SK-N-SH (cell line): ENCODE measurements around the gene VPS50. TPM values are rescaled to one million over a fixed set of nuclear protein-coding genes. Genes with fewer than 3 reads are reported as not detected.

Experiments used
- CTCF ChIA-PET: fragments of 300-600, 350-600 bp; formaldehyde crosslinking; extraction: SDS; loops from one replicate; lab custom pipeline; 2021; lab: Yijun Ruan, JAX
- POLR2A ChIA-PET: fragments of 350-600 bp; sonication (Branson Sonifier 250); formaldehyde crosslinking; extraction: SDS; loops from one replicate; lab custom pipeline; 2020; ENCODE audit warnings: antibody characterized with exemption, inconsistent platforms; lab: Yijun Ruan, JAX
- DNase-seq: peaks from one replicate; pipeline ENCODE4 v3.0.0; 2012
- H2AFZ ChIP-seq: fragments of 200-600 bp; sonication (generic); 2 replicates; pipeline ENCODE4 v1.8.1; 2016; ENCODE audit warnings: antibody characterized with exemption, mild to moderate bottlenecking, low read depth
- H3F3A ChIP-seq: fragments of 200-600 bp; sonication (generic); replicated peaks from 2 replicates; pipeline ENCODE3; 2016; ENCODE audit warnings: antibody characterized with exemption, mild to moderate bottlenecking; ENCODE audit not compliant: insufficient read depth
- H3K27ac ChIP-seq, 2 experiments: fragments of 200-500 bp in 1 of 2; fragments of 200-600 bp in 1 of 2; sonication (Bioruptor generic) in 1 of 2; sonication (generic), shearing (Covaris generic) in 1 of 2; 2 replicates each; pipeline versions ENCODE4 v1.5.1 to v1.6.1; 2014 to 2016; ENCODE audit warnings: low read depth in 2 of 2, inconsistent platforms in 1 of 2, low read length in 1 of 2, mild to moderate bottlenecking in 1 of 2, mixed read lengths in 1 of 2
- H3K27me3 ChIP-seq: fragments of 200-600 bp; sonication (generic), shearing (Covaris generic); 2 replicates; pipeline ENCODE4 v1.6.1; 2016; ENCODE audit warnings: mixed run types; ENCODE audit not compliant: insufficient read depth
- H3K36me3 ChIP-seq, 2 experiments: fragments of 200-500 bp in 1 of 2; fragments of 200-600 bp in 1 of 2; sonication (Bioruptor generic) in 1 of 2; sonication (generic) in 1 of 2; replicated peaks in 1 of 2; 2 replicates each; pipeline versions ENCODE3 to v1.5.1; 2014 to 2016; ENCODE audit warnings: low read length in 1 of 2, mild to moderate bottlenecking in 1 of 2; ENCODE audit not compliant: insufficient read depth in 2 of 2, control insufficient read depth in 1 of 2
- H3K4me1 ChIP-seq, 2 experiments: fragments of 200-500 bp in 1 of 2; fragments of 200-600 bp in 1 of 2; sonication (Bioruptor generic) in 1 of 2; sonication (generic), shearing (Covaris generic) in 1 of 2; 2 replicates each; pipeline versions ENCODE4 v1.5.1 to v1.6.1; 2014 to 2016; ENCODE audit warnings: low read depth in 1 of 2, low read length in 1 of 2, mixed run types in 1 of 2; ENCODE audit not compliant: insufficient read depth in 2 of 2, control insufficient read depth in 1 of 2
- H3K4me2 ChIP-seq: fragments of 200-600 bp; sonication (generic), shearing (Covaris generic); 2 replicates; pipeline ENCODE4 v1.6.1; 2017; ENCODE audit warnings: mixed run types
- H3K4me3 ChIP-seq, 2 experiments: fragments of 200-500 bp in 1 of 2; fragments of 200-600 bp in 1 of 2; sonication (Bioruptor generic) in 1 of 2; sonication (generic), shearing (Covaris generic) in 1 of 2; 2 replicates each; pipeline versions ENCODE4 v1.5.1 to v1.8.1; 2014 to 2016; ENCODE audit warnings: low read depth in 2 of 2, inconsistent platforms in 1 of 2, low read length in 1 of 2, mild to moderate bottlenecking in 1 of 2, mixed read lengths in 1 of 2, moderate library complexity in 1 of 2
- H3K79me2 ChIP-seq: fragments of 200-600 bp; sonication (generic); 2 replicates; pipeline ENCODE4 v1.8.1; 2017; ENCODE audit warnings: mild to moderate bottlenecking; ENCODE audit not compliant: insufficient read depth
- H3K9ac ChIP-seq: fragments of 200-600 bp; sonication (generic); 2 replicates; pipeline ENCODE4 v1.6.1; 2017; ENCODE audit warnings: mixed run types
- H3K9me2 ChIP-seq: fragments of 200-600 bp; sonication (generic); 2 replicates; pipeline ENCODE4 v1.6.1; 2017; ENCODE audit warnings: mixed run types
- H3K9me3 ChIP-seq: fragments of 200-600 bp; sonication (generic); 2 replicates; pipeline ENCODE4 v1.6.1; 2017; ENCODE audit warnings: mixed run types, mild to moderate bottlenecking, moderate library complexity
- H4K20me1 ChIP-seq: fragments of 200-600 bp; sonication (generic); 2 replicates; pipeline ENCODE4 v1.6.1; 2017; ENCODE audit warnings: mild to moderate bottlenecking, mixed run types; ENCODE audit not compliant: insufficient read depth
- CTCF ChIP-seq: fragments of 200-600 bp; sonication (generic); IDR thresholded peaks from 2 replicates; pipeline ENCODE4 v1.6.1; 2017; ENCODE audit warnings: antibody characterized with exemption, mild to moderate bottlenecking, moderate library complexity
- EZH2phosphoT487 ChIP-seq: fragments of 200-600 bp; sonication (generic); IDR thresholded peaks from 2 replicates; pipeline ENCODE4 v1.6.1; 2017; ENCODE audit warnings: low read depth, mixed run types, mild to moderate bottlenecking, antibody characterized with exemption, moderate library complexity, borderline replicate concordance
- FOSL2 ChIP-seq: IDR thresholded peaks from 2 replicates; pipeline ENCODE4 v1.4.0; 2012; ENCODE audit warnings: low read depth, mild to moderate bottlenecking, moderate library complexity, borderline replicate concordance
- FOXM1 ChIP-seq: IDR thresholded peaks from 2 replicates; pipeline ENCODE4 v1.4.0; 2012; ENCODE audit warnings: low read depth, mild to moderate bottlenecking
- GATA2 ChIP-seq: sonication (generic); formaldehyde crosslinking; IDR thresholded peaks from 2 replicates; pipeline ENCODE4 v1.5.0; 2020; ENCODE audit warnings: mild to moderate bottlenecking, missing genetic modification reagents
- MAX ChIP-seq: IDR thresholded peaks from 2 replicates; pipeline ENCODE4 v1.4.0; 2012; ENCODE audit warnings: low read depth
- PBX3 ChIP-seq: IDR thresholded peaks from 2 replicates; pipeline ENCODE4; 2012
- POLR2AphosphoS5 ChIP-seq: IDR thresholded peaks from 2 replicates; pipeline ENCODE4 v1.6.1; 2012; ENCODE audit warnings: low read depth, low read length
- RAD21 ChIP-seq: IDR thresholded peaks from 2 replicates; pipeline ENCODE4 v1.6.1; 2012; ENCODE audit warnings: mild to moderate bottlenecking, low read length
- RXRA ChIP-seq: IDR thresholded peaks from 2 replicates; pipeline ENCODE4 v1.4.0; 2012; ENCODE audit warnings: low read depth, mild to moderate bottlenecking, borderline replicate concordance
- SIN3A ChIP-seq: IDR thresholded peaks from 2 replicates; pipeline ENCODE4 v1.6.1; 2012; ENCODE audit warnings: low read depth, mild to moderate bottlenecking, low read length, moderate library complexity, borderline replicate concordance
- TAF1 ChIP-seq: IDR thresholded peaks from 2 replicates; pipeline ENCODE4 v1.6.1; 2012; ENCODE audit warnings: low read depth, mild to moderate bottlenecking, low read length, moderate library complexity, borderline replicate concordance
- TCF12 ChIP-seq: IDR thresholded peaks from 2 replicates; pipeline ENCODE4 v1.4.0; 2012
- USF2 ChIP-seq: fragments of 150-350 bp; IDR thresholded peaks from 2 replicates; pipeline ENCODE4 v1.6.1; 2017; ENCODE audit warnings: antibody characterized with exemption, low read length, low read depth, borderline replicate concordance
- YY1 ChIP-seq: IDR thresholded peaks from 2 replicates; pipeline ENCODE4 v1.4.0; 2012; ENCODE audit warnings: low read depth, mild to moderate bottlenecking
- WGBS: methylation state at CpG from one replicate; pipeline ENCODE4 v1.1.6; 2017; ENCODE audit warnings: low lambda C conversion rate; 5-methylcytosine and 5-hydroxymethylcytosine counted together
- polyA plus RNA-seq, 3 experiments: library from polyadenylated mRNA; depleted of rRNA; stranded (reverse); fragments of >200 nt; gene quantifications; 2 replicates each; pipeline ENCODE4 v1.2.3, GENCODE V29; 2012

VPS50 gene
- polyA plus RNA-seq, 1 of the 3 experiments (the other 2 are of a cell fraction) = 9.1 TPM

GRCh38 chr7:93354815-93355214, 122.6 kb downstream of the VPS50 start:
- Histone ChIP-seq H3K9me3 (no peaks in the 10 kb centered on the region), H3K36me3 (peaks cover 17 to 67% of the 10 kb centered on the region in 2 experiments), H2AFZ (no peak overlapping the region), H3K9me2 (no peaks in the 10 kb centered on the region), H3K27ac (no peak overlapping the region), H3K4me1 (no peaks in the 10 kb centered on the region), H3K4me2 (no peak overlapping the region), H3K27me3 (no peaks in the 10 kb centered on the region), H3K4me3 (no peak overlapping the region), H3F3A (no peaks in the 10 kb centered on the region), H3K79me2 (no peaks in the 10 kb centered on the region), H4K20me1 (no peaks in the 10 kb centered on the region), H3K9ac (no peak overlapping the region)
- ChIA-PET CTCF (interaction anchor here (0.6 to 1.0 kb wide), 3 partner anchors 109 to 346 kb away, joined by 3 read pairs; no protein-coding TSS in a partner anchor), POLR2A (no interaction called here)
- DNase-seq = no peak
- no peak for TF ChIP-seq POLR2AphosphoS5
- no peak for TF ChIP-seq TAF1
- no peak for TF ChIP-seq GATA2
- no peak for TF ChIP-seq TCF12
- no peak for TF ChIP-seq CTCF
- no peak for TF ChIP-seq FOXM1
- TF ChIP-seq RXRA = no peak
- no peak for TF ChIP-seq YY1
- no peak for TF ChIP-seq MAX
- TF ChIP-seq FOSL2 = no peak
- TF ChIP-seq SIN3A = no peak
- no peak for TF ChIP-seq PBX3
- 89% methylated on average over 4 of the region's 4 CpGs for WGBS

- Histone ChIP-seq H3K4me3 (no peak overlapping the region), H3K9me2 (no peaks in the 10 kb centered on the region), H3K36me3 (peaks cover 15 to 44% of the 10 kb centered on the region in 2 experiments), H3K27me3 (no peaks in the 10 kb centered on the region), H3K9me3 (no peaks in the 10 kb centered on the region), H3K9ac (no peak overlapping the region), H3F3A (no peaks in the 10 kb centered on the region), H3K79me2 (no peaks in the 10 kb centered on the region), H3K4me2 (no peak overlapping the region), H4K20me1 (no peaks in the 10 kb centered on the region), H2AFZ (no peak overlapping the region), H3K27ac (no peak overlapping the region), H3K4me1 (no peaks in the 10 kb centered on the region)
- POLR2A ChIA-PET = no interaction called here
- 92% methylated on average over 2 of the region's 2 CpGs for WGBS
- DNase-seq = no peak
- CTCF ChIA-PET = interaction anchor here (2.4 kb wide), 1 partner anchor 15 kb away, joined by 16 read pairs; no protein-coding TSS in a partner anchor
- TF ChIP-seq EZH2phosphoT487 = no peak
- TF ChIP-seq USF2 = no peak
- TF ChIP-seq CTCF = no peak
- no peak for TF ChIP-seq PBX3
- no peak for TF ChIP-seq RAD21
- no peak for TF ChIP-seq MAX
- no peak for TF ChIP-seq RXRA
Measured at GRCh38 chr7:93359520-93360198, 127.5 kb downstream of the VPS50 start.
